ENCODE results near the gene IFRD1.
A peak's percentile ranks its signal among the peaks of the same experiment; 100 is the strongest.
"Not testable (repeated sequence)": the region's sequence is repeated elsewhere in the genome, so short reads cannot be mapped to it uniquely, and the experiment has no call there.

IFRD1 gene

DNA sequence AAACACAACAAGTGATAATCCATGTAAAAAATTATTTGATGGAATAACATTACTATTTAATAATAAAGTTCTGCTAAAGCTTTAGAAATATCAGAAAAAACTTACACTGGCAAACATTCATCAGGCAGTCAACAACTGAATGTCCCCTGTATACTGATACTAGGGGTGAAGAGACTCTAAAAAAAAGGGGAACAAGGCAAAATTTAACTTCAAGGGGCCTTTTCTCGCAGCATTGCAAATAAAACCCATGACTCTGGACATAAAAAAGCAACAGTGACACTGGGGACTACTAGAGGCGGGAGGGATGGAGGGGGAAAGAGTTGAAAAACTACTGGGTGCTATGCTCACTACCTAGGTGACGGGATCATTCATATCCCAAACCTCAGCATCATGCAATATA is 5.8 kb upstream of the IFRD1 start:
- no peak for DNase-seq

DNA sequence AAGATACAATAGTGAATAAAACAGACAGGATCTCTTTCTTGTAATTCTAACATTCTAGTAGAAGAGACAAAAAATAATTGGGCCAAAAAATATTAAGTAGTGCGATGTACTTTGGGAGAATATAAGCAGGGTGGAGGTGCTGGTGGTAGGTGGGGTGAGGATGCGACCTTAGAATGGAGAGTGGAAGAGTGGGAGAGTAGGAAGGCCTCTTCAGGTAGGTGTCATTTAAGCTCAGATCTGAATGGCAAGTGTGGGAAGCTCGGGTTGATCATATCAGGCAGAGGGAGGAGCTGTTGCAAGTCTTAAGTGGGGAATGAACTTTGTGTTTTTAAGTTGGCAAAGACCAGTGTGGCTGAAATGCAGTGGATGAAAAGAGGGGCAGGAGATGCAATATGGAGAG is 3.8 kb upstream of the IFRD1 start:
- DNase-seq: no peak

DNA sequence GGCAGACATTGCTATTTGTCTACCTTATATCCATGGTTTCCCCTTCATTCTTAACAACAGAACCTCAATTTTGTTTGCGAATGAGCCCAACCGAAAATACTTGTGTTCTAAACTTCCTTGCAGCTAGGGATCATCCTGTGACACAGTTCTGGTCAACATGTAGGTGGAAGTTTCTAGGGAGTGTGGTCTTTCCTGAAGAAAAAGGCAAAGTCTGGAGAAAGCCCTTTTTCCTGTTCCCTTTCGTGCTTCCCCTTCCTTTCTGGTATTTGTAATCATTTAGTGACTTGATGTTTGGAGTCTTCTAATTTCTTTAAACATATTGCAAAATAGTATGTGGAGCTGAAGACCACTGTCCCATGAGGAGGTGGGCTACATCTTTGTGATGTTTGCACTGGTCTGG is 2.9 kb upstream of the IFRD1 start:
- DNase-seq: no peak

DNA sequence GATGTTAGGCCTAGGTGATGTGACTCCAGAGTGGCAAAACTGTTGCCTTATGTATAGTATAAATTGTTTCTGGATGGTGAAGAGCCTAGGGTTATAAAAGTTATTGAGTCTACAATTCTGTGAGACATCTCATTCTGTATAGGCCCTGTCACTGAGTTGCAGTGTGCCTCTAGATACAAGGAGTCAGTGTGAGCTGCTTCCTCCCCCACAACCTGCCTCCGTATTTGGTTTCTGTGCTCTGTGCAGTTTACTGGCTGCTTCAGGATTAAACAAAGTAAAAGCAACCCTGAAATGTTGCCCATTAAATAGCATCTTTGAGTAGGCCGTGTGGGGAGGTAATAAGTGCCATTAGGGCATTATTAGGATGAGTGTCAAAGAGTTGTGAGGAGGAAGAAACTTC is 1.9 kb upstream of the IFRD1 start:
- no peak for DNase-seq

DNA sequence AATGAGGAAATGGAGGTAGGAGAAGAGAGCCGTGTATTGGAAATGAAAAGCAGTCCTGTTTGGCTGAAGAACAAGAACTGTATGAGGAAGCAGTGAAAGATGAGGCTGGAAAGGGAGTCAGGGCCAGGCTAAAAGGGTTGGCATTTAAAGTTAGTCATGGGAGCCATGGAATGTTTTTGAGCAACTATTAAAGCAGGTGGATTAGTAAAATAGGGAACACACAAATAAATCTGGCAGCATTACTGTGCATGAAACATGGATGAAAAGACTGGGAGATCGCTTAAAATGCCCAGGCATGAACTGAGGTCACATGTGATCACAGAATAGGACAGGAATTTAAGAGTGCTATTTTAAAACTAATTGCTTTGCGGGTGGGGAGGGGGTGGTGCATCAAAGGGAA is 1.4 kb upstream of the IFRD1 start:
- no peak for DNase-seq

DNA sequence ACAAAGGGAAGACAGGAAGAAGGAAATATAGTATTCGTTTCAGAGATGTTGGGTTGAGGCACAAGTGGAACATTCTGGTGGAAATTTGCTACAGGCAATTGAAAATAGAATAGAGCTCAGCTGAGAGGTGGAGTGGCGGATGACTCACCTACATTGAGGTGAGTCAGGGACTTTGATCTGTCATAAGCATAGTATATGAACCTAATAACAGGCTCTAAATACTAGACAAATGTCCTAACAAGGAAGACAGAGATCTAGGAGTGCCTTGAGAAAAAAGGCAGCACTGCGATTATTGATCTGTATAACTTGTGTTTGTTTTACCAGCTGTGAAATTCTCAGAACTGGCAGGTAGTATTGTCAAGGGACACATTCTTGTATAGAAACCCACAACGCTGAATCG is 907 bp upstream of the IFRD1 start:
- DNase-seq: peak; percentile 4

DNA sequence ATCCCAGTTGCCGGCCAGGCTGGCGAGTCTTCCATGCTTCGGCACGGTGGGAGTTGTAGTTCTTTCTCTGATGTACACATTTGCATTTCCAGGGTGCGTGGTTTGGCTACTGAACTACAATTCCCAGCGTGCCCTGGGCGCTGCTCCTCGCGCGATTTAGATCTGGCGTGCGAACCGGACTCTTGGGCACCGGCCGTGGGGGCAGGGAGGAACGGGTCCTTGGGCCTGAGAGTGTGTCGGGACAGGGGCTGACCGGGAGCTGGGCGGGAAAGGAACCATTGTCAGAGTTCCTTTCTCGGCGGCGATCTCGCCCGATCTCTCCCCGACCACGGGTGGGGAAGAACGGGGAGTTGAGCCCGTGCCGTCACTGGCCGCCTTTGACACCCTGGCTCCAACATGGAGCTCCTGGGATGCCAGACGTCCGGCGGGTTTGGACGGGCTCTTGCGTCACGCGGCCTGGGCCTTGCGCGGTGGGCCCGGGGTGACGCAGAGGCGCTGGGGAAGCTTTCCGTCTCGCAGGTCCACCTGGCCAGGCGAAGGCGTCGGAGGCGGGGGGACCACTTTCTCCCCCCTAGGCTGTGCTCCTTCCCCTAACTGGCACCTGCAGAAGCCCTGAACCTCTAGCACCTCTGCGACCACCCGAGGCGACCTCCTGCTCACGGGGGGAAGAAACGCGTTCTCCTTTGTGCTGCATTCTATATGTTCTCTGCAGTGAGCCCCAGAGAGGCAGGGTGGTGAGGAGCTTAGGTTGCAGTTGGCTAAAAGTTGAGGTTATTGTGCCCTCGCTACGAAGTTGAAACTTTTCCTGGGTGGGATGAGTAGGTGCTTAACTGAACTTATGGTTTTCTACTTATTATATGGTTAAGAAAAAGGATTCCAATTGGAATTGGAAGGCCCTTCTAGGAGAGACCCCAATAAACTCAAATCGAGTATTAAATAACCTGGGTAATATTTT is 824 bp downstream of the IFRD1 start:
- peak; percentile 71 for DNase-seq

DNA sequence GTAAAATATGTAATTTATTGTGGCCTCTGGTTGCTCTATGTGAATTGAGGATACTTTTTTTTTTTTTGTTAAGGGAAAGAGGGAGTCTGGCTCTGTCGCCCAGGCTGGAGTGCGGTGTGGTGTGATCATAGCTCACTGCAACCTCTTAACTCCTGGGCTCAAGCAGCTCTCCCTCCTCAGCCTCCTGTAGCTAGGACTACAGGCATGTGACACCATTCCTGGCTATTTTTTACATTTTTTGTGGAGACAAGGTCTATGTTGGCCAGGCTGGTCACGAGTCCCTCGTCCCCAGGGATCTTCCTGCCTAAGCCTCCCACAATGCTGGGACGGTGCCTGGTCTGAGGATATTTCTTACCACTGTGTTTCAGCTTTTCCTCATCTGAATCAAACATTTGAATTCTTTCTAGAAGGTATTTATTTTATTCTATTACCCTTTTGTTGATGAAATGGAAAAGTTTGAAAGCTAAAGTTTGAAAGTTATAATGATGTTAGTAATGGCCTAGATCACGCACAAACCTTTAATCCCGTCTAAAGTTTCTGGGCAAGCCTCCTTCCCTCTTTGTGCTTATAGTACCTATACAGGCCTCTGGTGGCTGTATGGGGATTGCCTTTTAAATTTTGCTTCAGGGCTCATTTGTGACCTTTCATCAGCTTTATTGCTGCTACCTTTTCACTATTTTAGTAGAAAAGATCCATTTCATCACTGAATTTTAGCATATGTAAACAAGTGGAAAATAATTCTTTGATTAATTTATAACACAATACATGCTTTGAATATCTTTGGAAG is 2.0 kb downstream of the IFRD1 start:
- no peak for DNase-seq

DNA sequence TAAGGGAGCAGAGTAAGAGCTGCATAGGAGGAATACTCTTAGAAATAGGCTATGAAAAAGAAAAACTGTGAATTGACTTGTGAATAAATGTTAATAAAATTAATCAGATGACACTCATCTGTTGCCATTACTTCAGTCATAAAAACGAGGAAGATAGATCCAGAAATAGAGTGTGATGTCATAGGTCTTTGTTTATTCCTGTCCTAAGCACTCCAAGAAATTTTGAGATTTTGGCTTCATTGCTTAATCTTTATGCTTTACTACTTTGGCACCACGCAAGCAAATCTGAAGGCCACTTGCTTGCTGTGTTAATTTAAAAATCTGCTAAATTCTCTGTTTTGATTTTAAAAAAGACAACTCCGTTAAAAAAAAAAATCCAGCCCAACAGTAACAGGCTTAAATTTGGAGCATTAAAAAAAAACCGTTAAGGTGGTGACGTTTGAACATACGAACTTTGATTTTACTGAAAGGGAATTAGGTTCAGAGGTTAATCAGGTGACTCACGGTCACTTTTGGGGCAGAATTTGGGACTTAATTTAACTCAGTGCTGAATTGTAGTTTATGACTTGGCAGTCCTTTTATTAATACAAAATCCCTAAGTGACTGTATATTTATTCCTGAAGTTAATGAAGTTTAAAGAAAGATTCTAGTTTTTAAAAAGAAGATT is 3.4 kb downstream of the IFRD1 start:
- no peak for DNase-seq

DNA sequence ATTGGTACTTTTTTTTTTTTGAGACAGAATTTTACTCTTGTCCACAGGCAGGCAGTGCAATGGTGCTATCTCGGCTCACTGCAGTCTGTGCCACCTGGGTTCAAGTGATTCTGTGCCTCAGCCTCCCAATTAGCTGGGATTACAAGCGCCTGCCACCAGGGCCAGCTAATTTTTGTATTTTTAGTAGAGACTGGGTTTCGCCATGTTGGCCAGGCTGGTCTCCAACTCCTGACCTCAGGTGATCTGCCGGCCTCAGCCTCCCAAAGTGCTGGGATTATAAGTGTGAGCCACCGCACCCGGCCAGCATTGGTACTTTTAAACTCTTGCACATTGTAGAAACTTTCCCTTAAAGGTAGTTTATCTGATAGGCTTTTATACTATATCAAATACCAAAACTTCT is 3.9 kb downstream of the IFRD1 start:
- DNase-seq: not testable (repeated sequence)

DNA sequence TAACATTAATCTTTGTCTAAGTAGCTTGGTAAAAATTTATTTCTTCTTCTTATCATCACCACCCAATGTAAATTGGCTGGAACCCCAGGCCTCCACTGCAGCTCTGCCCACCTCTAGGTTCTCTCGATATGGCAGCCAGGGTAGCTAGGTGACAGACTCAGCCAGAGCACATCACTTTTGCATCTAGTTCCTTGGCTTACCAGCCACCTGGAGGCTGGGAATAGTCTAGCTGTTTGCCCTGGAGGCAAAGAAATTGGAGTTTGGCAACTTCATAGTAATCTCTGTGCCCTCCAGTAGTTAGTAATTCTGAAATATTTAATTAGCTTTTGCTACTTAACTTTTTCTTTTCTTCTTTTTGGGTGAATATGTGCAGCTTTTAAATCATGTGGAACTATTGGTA is 9.4 kb downstream of the IFRD1 start:
- no peak for DNase-seq

DNA sequence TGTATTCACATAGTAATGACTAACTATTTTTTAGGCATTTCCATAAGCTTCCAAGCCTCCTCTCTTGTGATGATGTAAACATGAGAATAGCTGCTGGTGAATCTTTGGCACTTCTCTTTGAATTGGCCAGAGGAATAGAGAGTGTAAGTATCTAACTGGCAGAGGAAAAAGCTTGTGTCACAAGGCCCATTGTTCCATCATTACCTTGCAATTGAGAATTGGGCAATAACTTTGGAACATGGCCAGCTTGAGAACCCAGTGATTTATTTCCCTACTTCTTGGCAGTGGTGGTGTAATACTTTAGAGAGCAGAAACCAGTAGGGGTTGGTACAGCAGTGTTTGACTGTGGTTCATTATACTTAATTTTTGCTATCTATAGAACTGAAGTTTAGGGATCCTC is 12.0 kb downstream of the IFRD1 start:
- DNase-seq: no peak

DNA sequence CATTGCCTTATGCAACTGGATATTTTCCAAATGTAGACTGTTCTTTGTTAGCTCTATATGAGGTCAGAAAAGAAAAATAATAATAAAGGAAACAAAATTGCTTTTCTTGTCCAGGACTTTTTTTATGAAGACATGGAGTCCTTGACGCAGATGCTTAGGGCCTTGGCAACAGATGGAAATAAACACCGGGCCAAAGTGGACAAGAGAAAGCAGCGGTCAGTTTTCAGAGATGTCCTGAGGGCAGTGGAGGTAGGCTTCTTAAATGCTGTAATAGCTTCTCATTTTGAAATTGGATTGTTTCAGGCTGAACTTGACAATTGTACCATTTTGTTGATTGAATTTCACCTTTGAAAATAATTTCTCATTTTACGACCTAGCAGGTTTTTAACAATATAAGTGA is 17.6 kb downstream of the IFRD1 start:
- DNase-seq: no peak

DNA sequence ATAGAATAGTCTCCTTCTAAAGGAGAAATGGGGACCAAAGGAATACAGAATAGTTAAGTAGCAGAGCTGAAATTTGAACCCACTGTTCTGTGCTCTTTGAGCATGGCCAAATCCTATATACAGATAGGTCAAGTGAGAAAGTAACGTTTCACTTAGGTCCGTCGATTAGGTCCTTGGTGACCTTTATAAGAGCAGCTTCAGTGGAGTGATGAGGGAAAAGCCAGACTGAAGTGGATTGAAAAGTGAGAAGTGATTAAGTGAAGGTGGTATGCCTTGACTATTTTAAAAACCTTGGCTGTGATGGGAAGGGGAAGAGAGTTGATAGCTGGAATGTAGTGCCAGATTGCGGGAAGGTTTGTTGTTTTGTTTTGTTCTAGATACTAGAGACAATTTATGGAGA is 19.9 kb downstream of the IFRD1 start:
- no peak for DNase-seq

DNA sequence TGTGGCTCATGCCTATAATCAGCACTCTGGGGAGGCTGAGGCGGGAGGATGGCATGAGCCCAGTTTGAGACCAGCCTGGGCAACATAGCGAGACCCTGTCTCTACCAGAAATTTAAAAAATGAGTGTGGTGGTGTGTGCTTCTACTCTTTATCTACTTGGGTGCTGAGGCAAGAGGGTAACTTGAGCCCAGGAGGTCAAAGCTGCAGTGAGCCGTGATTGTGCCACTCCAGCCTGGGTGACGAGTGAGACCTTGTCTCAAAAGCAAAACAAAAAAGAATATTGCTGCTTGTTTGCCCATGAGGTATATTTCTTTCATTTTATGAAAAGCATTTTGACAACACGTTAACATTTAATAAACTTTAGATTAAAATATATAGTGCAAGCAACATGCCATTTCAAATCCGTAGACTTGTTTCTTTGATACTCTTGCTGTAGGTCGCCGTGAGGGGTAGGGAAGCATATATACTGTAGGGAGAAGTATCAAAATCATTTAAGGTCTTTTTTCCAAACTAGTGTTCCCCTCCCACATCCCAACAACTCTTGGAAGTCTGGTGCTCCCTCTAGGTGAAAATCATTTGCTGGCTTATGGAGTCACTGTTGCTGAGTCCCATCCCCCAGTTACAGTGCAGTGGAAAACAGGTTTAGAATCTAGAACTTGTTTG is 26.3 kb downstream of the IFRD1 start:
- DNase-seq: no peak

DNA sequence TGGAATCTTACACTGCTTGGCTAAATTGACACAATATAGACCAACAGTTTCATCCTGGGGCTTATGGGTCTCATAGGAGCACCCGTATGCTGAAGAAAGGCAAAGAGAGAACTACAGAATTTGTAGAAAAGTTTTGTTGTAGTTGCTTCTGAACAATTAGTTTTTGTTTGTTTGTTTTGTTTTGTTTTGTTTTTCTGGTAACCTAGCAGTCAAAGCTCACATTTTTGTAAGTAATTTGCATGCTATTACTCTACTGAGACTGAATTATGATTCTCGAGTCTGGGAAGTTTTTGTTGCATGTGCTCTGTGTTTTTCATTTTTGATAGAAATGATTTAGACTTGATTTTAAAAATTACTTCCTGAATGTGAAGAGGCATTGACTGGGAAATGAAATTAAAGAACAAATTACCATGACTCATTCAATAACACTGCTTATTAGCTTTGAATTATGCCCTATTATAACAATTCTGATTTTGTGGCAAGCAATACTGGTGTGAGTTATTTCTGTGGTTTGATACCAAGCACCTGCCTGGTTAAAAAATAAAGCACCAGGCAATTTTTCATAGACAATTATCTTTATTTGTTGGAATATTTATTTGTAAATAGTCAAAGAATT is 31.0 kb downstream of the IFRD1 start:
- DNase-seq: no peak

DNA sequence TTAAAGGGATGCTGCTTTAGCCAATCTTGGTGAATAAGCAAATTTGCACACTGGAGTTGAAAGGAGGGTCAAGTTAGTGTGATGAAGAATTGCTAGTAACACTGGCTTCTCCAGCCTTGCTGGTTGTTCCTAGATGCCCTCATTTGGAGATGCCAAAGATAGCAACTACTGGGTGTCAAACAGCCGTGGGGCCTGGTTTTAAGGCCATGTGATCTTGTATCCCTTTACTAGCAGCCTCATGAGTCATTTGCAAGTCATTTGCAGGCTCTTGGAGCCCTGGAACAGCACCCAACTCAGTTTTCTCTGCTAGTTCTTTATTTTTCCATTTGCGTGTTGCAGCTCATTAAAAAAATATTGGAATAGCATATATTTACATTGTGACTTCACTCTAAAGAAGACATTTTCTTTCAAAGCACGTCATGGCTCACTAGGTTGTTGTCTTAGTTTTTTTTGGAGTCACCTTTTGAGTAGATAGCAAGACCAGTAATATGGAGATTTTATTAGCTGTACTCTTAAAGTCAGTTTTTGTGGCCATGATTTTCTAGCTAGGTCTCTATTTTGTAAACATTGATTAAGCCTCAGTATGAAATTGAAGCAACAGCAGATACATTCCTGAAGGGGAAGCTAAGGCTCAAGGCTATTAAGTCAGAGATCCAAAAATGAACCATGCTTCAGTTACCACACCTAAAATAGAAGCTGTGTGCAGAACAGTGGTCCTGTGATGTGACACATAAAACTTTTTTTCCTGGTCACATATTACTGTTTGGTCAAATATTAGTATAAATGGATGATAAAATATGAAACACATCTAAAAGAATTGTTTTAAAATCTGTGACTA is 31.8 kb downstream of the IFRD1 start:
- no peak for DNase-seq

DNA sequence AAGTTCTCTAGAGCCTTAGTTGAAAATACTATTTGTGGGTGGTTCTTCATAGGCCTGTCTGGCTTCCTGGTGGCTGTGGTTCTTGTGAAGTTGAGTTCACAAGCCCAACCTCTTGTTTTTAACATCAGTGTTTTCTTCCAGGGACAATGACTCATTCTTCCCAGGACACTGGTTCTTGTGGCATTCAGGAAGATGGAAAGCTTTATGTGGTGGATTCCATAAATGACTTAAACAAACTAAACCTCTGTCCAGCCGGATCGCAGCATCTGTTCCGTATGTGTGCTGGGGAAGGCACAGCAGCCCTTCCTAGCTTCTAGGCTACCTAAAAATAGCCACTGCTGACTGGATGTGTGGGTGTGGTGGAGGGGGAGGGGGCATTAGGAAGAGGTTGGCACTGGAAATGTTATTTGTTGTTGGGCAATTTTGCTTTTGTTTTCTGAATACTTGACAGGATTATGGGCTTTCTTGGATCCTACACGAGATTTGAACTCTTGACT is 34.5 kb downstream of the IFRD1 start:
- no peak for DNase-seq

DNA sequence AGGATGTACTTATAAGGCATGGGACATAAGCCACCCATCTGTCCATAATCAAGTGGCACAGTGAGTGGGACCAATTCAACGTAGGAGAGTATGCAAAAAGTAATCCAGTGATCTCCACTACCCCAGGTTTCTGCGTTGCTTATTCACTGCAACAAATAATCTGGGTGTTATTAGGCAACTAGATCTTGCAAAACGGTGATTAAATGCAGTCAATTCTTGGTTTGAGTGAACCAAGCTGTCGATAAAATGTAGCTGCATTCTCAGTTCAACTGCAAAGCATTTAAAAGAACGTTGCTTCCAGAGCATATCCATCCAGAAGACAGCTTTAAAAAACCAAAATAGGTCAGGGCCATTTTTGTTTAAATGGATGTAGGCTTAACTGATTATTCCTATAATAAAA is 35.5 kb downstream of the IFRD1 start:
- no peak for DNase-seq

DNA sequence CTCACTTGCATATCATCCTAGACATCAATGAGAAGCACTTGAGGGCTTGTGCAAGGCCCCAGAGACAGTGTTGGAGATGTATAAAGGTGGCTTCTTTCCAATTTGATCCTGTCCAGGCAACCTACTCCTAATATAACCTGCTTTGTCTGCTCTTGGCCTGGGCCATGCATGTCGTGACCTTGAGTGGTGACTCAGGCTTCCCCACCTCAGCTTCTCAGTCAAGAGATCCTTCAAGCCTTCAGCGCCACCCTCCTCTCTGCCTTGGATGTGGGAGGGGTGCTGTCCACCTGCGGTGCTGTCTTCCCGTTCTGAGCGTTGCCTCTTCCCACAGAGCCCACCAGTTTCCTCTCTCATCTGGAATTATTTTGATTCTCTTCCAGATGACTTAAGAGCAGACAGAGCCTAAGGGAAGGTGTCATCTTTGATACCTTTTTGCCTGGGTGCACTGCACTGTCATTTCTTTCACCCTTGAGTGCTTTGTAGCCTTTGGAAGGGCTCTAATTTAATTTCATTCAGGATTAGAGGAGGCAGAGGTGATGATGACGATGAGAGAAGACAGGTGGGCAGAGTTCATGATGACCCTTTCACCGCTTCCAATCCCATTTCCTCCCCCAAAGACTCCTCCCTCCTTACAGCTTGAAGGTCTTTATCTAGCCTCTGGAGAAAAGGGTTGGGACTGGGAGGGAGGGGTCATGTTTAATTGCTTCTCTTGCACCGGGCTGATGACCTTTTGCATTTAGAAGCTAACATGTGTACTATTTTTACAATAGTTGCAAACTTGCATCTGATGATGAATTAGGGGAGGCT is 37.4 kb downstream of the IFRD1 start:
- DNase-seq: no peak

DNA sequence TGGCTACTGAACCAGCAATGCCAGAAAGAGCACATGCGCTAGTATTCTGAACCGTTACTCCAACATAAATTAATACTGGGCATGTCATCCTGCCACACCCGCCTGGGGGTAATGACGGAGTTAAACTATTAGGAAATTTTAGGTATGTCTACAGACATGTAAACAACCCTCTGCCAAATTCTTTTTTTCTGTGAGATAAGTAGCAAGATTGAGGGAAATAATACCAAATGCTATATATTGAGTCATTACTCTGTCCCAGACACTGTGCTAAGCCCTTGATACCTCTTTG is 37.9 kb downstream of the IFRD1 start:
- DNase-seq: no peak

All from effector CD8-positive, alpha-beta T cell (primary cell).